Retinal pigment epithelial cell (primary cell): Measurements from ENCODE around the gene ESR2.
A peak's percentile ranks its signal among the peaks of the same experiment; 100 is the strongest.
"Not testable (repeated sequence)": the region's sequence is repeated elsewhere in the genome, so short reads cannot be mapped to it uniquely, and the experiment has no call there.

Source experiments
- DNase-seq: peaks from one replicate; pipeline ENCODE4 v3.0.0-alpha.2; 2010; ENCODE audit warnings: low read depth
- H3K4me3 ChIP-seq: 2 replicates; pipeline ENCODE4 v1.5.1; 2011; ENCODE audit warnings: mild to moderate bottlenecking, low read length, control low read depth, moderate library complexity
- CTCF ChIP-seq: conservative IDR thresholded peaks from 2 replicates; pipeline ENCODE4 v1.5.1; 2011; ENCODE audit warnings: low read depth, low read length, control low read depth, inconsistent platforms

The ESR2 gene

GRCh38 chr14:64324895-64325294, 30.7 kb upstream of the ESR2 start:
- no peak for TF ChIP-seq CTCF
- no peak for DNase-seq
- H3K4me3 ChIP-seq: no peak overlapping the region

GRCh38 chr14:64324461-64324860, 30.3 kb upstream of the ESR2 start:
- no peak for TF ChIP-seq CTCF
- DNase-seq: no peak
- no peak overlapping the region for H3K4me3 ChIP-seq

GRCh38 chr14:64320362-64320761, 26.2 kb upstream of the ESR2 start:
- H3K4me3 ChIP-seq, DNase-seq: not testable (repeated sequence)

GRCh38 chr14:64318695-64319094, 24.5 kb upstream of the ESR2 start:
- not testable (repeated sequence) for H3K4me3 ChIP-seq, DNase-seq

GRCh38 chr14:64303471-64303917, 9.3 kb upstream of the ESR2 start:
- TF ChIP-seq CTCF: peak; percentile 70
- H3K4me3 ChIP-seq: no peak overlapping the region
- DNase-seq: peak; percentile 34

- peak; percentile 13 for TF ChIP-seq CTCF
- no peak for DNase-seq
Observed at GRCh38 chr14:64298773-64299172, 4.6 kb upstream of the ESR2 start.

GRCh38 chr14:64296561-64296960, 2.4 kb upstream of the ESR2 start:
- no peak overlapping the region for H3K4me3 ChIP-seq
- no peak for DNase-seq
- no peak for TF ChIP-seq CTCF

More at GRCh38 chr14:64298773-64299172, 4.6 kb upstream of the ESR2 start:
- H3K4me3 ChIP-seq: no peak overlapping the region

- H3K4me3 ChIP-seq: peak overlapping the region; percentile 50
- peak; percentile 91 for TF ChIP-seq CTCF
- DNase-seq: no peak
Observed at GRCh38 chr14:64294672-64295413, 672 bp upstream of the ESR2 start.
